Right lobe of liver (tissue), 6 donors: ENCODE measurements around the gene POLR2J. TPM values are rescaled to one million over a fixed set of nuclear protein-coding genes. Genes with fewer than 3 reads are reported as not detected.

Source experiments
- ATAC-seq, 4 donors: fragments of 200-7000 bp; cut with Tn5 transposase; one replicate each; pipeline ENCODE4 v1.9.1; 2020; ENCODE audit warnings: mild to moderate bottlenecking in 4 of 4, moderate library complexity in 4 of 4
- DNase-seq, 3 donors: peaks; one replicate each; pipeline ENCODE4 v3.0.0-alpha.2; 2020
- H3K27ac ChIP-seq, 3 donors: fragments of 200-600 bp; one replicate each; pipeline ENCODE4 v1.8.0; 2022
- H3K27me3 ChIP-seq, 2 donors: fragments of 200-600 bp; one replicate each; pipeline ENCODE4 v1.8.0; 2022
- H3K36me3 ChIP-seq, 4 donors: fragments of 200-600 bp; sonication (generic) in 1 of 4; one replicate each; pipeline versions ENCODE4 v1.5.1 to v1.8.0; 2017 to 2022; ENCODE audit warnings: control low read depth in 1 of 4
- H3K4me1 ChIP-seq, 4 donors: fragments of 200-600 bp; sonication (generic) in 1 of 4; one replicate each; pipeline versions ENCODE4 v1.5.1 to v1.8.0; 2017 to 2022; ENCODE audit warnings: control low read depth in 1 of 4
- H3K4me3 ChIP-seq, 3 donors: fragments of 200-600 bp; one replicate each; pipeline ENCODE4 v1.8.0; 2022
- H3K9me3 ChIP-seq, 4 donors: fragments of 200-600 bp; sonication (generic) in 1 of 4; one replicate each; pipeline versions ENCODE4 v1.5.1 to v1.8.0; 2017 to 2022; ENCODE audit warnings: control low read depth in 1 of 4
- POLR2A ChIP-seq: fragments of 450-650 bp; IDR thresholded peaks from one replicate; pipeline ENCODE4 v1.6.1; 2017; ENCODE audit warnings: antibody characterized with exemption, mild to moderate bottlenecking
- WGBS: methylation state at CpG from one replicate; pipeline ENCODE4 v1.1.6; 2018; ENCODE audit warnings: low coverage, low lambda C conversion rate; ENCODE audit not compliant: insufficient coverage; ENCODE audit errors: missing lambda C conversion rate; 5-methylcytosine and 5-hydroxymethylcytosine counted together
- intact Hi-C, 2 donors: fragments of 100-400 bp; cut with DNase I; formaldehyde crosslinking; loops; one replicate each; pipeline versions ENCODE4 v1.11.2 to v1.14.1; 2022
- total RNA-seq, 6 experiments: library from RNA; depleted of rRNA in 2 of 6; stranded (reverse); fragments of >200 nt in 2 of 6; fragmentation: NEBNext Ultra II Directional in 3 of 6; extraction: Animal tissue kit (Norgen Biotek cat#: 25700) in 3 of 6; gene quantifications; one replicate each; pipeline versions ENCODE4 v1.1.0 to v1.2.4, GENCODE V29; 2016 to 2023
- TF ChIP-seq, protein P1 (sequence below), 4 donors: fragments of 200-600 bp in 3 of 4; fragments of 450-650 bp in 1 of 4; IDR thresholded peaks; one replicate each; pipeline versions ENCODE4 v1.5.1 to v1.8.0; 2016 to 2022; ENCODE audit warnings: antibody characterized with exemption in 4 of 4, mild to moderate bottlenecking in 2 of 4
- donor health status: DM: no; HTN: yes; CAD: no.
- donor health status: DM: no; HTN: no; CAD: no.
- donor health status: DM: no; HTN: no; CAD: no.
- donor health status: DM: no; HTN: yes; CAD: no.
- donor health status: DM: no; HTN: yes; CAD: no.

POLR2J gene
- total RNA-seq, 6 experiments from 2014 or later, result 18.8 to 27.1 (median 20.3) TPM

GRCh38 chr7:102464577-102465280, 14.0 kb downstream of the POLR2J start, which contains the start of the genes ALKBH4 and LRWD1:
Gene ALKBH4, minus strand, starts transcription at chr7:102464863. Its CDS starts 27 bp downstream, at chr7:102464836.
Gene LRWD1, plus strand, starts transcription at chr7:102464984. Its CDS starts 97 bp downstream, at chr7:102465081.
- 0% methylated on average over 7 of the region's 81 CpGs for WGBS
- Histone ChIP-seq H3K9me3 (no peaks in the 10 kb centered on the region), H3K4me1 (peaks cover 0 to 27% (median 10%) of the 10 kb centered on the region in 4 donors), H3K36me3 (no peaks in the 10 kb centered on the region), H3K27ac (peak within 1 kb of the TSS; percentile 39 to 52 (median 41)), H3K27me3 (no peaks in the 10 kb centered on the region), H3K4me3 (peak within 1 kb of the TSS; percentile 83 to 94 (median 94))
- peak; percentile 90 to 96 (median 93) for ATAC-seq
- intact Hi-C loops, result no loop called here
- TF ChIP-seq POLR2A, result peak; percentile 87
- TF ChIP-seq, protein P1, sequence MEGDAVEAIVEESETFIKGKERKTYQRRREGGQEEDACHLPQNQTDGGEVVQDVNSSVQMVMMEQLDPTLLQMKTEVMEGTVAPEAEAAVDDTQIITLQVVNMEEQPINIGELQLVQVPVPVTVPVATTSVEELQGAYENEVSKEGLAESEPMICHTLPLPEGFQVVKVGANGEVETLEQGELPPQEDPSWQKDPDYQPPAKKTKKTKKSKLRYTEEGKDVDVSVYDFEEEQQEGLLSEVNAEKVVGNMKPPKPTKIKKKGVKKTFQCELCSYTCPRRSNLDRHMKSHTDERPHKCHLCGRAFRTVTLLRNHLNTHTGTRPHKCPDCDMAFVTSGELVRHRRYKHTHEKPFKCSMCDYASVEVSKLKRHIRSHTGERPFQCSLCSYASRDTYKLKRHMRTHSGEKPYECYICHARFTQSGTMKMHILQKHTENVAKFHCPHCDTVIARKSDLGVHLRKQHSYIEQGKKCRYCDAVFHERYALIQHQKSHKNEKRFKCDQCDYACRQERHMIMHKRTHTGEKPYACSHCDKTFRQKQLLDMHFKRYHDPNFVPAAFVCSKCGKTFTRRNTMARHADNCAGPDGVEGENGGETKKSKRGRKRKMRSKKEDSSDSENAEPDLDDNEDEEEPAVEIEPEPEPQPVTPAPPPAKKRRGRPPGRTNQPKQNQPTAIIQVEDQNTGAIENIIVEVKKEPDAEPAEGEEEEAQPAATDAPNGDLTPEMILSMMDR (IDR thresholded peaks at IDR 0.05), result peak in 3 of 4 donors; percentile 22 to 31 (median 23)
- DNase-seq, result peak; percentile 96 to 97 (median 97)

DNA sequence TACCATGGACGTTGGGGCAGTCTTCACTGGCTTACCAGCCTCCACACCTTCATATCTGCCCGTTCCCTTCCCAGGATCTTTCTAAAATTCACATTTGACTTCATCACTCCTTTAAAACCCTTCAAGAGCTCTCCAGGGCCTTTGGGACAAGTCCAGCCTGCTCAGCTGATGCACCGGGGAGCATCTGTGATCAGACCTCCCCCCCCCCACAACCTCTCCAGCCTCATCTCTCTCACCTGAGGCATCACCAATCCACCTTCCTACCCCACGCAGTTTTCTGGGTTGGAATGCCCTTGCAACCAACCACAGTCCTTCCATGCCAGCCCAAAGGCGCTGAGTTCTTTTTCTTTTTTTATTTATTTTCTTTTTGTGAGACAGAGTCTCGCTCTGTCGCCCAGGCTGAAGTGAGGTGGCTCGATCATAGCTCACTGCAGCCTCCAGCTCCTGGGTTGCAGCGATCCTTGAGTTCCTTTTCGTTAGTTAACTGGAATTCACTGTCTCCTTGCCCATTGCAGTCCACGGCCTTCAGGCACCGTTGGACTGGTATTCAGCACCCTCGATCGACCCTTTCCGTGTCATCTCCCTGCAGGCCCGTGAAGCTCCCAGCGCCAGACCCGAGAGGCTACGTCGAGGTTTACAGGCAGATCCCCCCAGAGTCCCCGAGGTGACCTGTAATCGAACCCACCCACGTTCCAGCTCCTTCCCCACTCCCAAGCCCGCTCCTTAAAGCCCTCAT, 14.7 kb downstream of the POLR2J start:
- intact Hi-C loops, result no loop called here
- peaks cover 0 to 20% (median 7%) of the 10 kb centered on the region in 4 donors for H3K4me1 ChIP-seq
- peak in 2 of 4 donors; percentile 4 to 5 for ATAC-seq

GRCh38 chr7:102460467-102460866, 18.3 kb downstream of the POLR2J start:
- H3K27ac ChIP-seq, result no peak overlapping the region
- TF ChIP-seq, protein P1 (IDR thresholded peaks at IDR 0.05), result no peak
- no peak for TF ChIP-seq POLR2A
- peaks cover 0 to 18% (median 9%) of the 10 kb centered on the region in 4 donors for H3K36me3 ChIP-seq
- H3K4me3 ChIP-seq, result no peak overlapping the region
- DNase-seq (no peak), ATAC-seq (no peak)
- 81% methylated on average over 4 of the region's 8 CpGs for WGBS
- intact Hi-C loops, result no loop called here
- no peaks in the 10 kb centered on the region for H3K27me3 ChIP-seq
- peaks cover 0 to 7% (median 0%) of the 10 kb centered on the region in 4 donors for H3K4me1 ChIP-seq
- H3K9me3 ChIP-seq, result no peaks in the 10 kb centered on the region

More for the DNA sequence above, 14.7 kb downstream of the POLR2J start:
- Histone ChIP-seq H3K4me3 (peak overlapping the region; percentile 83 to 94 (median 94)), H3K27ac (peak overlapping the region; percentile 39 to 52 (median 41)), H3K27me3 (no peaks in the 10 kb centered on the region), H3K9me3 (no peaks in the 10 kb centered on the region), H3K36me3 (no peaks in the 10 kb centered on the region)
- DNase-seq, result no peak
- no peak for TF ChIP-seq POLR2A
- TF ChIP-seq, protein P1 (IDR thresholded peaks at IDR 0.05), result no peak
- WGBS, result 16% methylated on average over 23 of the region's 24 CpGs

DNA sequence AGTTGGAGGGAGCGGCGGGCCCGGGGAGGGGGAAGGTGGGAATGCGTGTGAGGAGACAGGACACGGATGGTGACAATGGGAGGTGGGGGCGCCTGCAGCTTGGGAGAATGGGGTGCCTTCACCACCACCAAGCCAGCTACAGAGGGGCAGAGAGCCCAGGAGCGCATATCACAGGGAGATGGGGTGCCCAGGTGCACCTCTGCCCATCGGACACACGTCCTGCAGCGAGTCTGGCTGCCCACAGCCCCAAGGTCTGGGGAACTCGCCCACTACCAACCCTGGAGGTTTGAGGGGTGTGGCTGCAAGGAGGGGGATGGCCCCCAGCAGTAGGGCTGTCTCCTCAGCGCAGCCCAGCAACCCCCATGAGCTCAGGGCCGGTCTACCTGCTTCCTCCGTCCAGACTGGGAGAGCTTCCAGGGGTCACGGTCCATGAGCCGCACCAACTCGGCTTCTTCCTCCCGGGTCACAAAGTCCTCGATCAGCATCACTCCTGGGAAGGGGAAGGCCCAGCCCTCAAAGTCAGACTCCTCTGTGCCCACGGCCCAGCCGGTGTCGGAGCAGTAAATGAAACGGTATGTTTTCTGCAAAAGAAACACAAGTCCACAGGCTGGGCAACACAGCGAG, 19.4 kb downstream of the POLR2J start:
- intact Hi-C loops, result no loop called here

More for the DNA sequence above, 19.4 kb downstream of the POLR2J start:
- no peaks in the 10 kb centered on the region for H3K9me3 ChIP-seq
- 66% methylated on average over 11 of the region's 24 CpGs for WGBS
- ATAC-seq (peak; percentile 7 to 58 (median 14)), DNase-seq (no peak)
- no peaks in the 10 kb centered on the region for H3K27me3 ChIP-seq
- H3K27ac ChIP-seq, result no peak overlapping the region
- no peak for TF ChIP-seq POLR2A
- TF ChIP-seq, protein P1 (IDR thresholded peaks at IDR 0.05), result no peak
- no peak overlapping the region for H3K4me3 ChIP-seq
- peaks cover 0 to 18% (median 9%) of the 10 kb centered on the region in 4 donors for H3K36me3 ChIP-seq
- peaks cover 0 to 7% (median 0%) of the 10 kb centered on the region in 4 donors for H3K4me1 ChIP-seq
